GM19324 (cell line): ENCODE data around the gene PPM1L.

ENCODE experiments used
- ATAC-seq: cut with Tn5 transposase; IDR thresholded peaks from one replicate; pipeline ENCODE4 v1.9.1; 2021; ENCODE audit warnings: mild to moderate bottlenecking, moderate library complexity; ENCODE audit not compliant: unreplicated experiment, low FRiP score

Gene PPM1L

GRCh38 chr3:161070980-161071663, 315.1 kb downstream of the PPM1L start:
- no peak for ATAC-seq

- ATAC-seq = no peak
Observed at GRCh38 chr3:161072211-161072621, 316.2 kb downstream of the PPM1L start.

GRCh38 chr3:161072751-161073150, 316.7 kb downstream of the PPM1L start:
- ATAC-seq = no peak

GRCh38 chr3:161073181-161073580, 317.1 kb downstream of the PPM1L start:
- ATAC-seq = no peak

DNA sequence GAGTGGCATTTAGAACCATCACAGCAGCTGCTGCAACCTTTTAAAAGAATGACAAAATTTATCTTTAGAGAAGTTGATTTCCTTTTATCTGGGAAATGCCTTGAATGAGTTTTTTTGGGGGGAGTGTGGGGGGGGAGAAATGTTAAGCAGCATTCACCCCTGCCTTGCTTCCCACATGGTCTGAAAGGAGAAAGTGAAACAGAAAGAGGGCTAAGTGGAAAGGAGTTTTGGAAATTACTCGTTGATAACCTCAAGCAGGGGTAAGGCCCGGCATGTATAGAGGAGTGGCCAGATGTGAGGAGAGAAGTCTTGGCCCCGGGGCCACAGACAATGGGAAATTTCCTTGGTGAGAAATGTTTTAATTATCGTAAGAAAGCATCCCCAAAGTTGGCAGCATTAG, 325.6 kb downstream of the PPM1L start:
- ATAC-seq = peak; percentile 62

DNA sequence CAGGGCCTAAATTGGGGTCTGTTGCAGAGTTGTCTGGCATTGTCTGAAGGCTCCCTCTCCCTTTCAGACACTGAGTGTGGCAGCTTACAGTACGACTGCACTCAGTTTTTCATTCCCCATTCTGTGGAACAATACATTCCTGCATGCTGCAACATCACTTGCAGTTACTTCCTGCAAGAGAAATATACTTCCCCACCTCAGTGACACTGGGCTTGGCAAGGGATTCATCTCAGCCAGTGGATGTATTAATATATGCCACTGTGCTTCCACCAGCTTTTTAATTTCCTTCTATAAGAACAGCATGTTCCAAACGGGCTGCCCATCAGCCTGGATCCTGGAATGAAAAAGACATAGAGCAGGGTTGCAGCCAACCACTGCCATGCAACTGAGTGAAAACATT, 326.0 kb downstream of the PPM1L start:
- ATAC-seq = peak; percentile 13

GRCh38 chr3:161083131-161083530, 327.1 kb downstream of the PPM1L start:
- no peak for ATAC-seq

DNA sequence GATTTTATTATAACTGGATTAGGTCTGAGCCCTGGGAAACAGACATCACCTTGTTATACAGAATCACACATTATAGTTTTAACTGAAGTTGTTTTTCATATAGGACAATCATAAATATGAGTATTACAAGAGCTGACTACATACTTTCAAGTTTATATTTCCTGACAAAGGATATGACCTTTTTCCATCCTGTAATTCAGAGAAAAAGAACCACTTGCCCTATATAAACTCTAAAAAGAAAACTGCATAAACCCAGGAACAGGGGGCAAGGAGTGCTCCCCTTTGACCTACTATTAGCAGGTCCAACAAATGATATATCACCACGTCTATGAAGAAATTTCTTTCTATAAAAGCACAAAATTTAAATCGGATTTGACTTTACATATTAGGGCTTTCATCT, 328.2 kb downstream of the PPM1L start:
- no peak for ATAC-seq

- ATAC-seq = no peak
Observed at GRCh38 chr3:161093895-161094294, 337.9 kb downstream of the PPM1L start.

DNA sequence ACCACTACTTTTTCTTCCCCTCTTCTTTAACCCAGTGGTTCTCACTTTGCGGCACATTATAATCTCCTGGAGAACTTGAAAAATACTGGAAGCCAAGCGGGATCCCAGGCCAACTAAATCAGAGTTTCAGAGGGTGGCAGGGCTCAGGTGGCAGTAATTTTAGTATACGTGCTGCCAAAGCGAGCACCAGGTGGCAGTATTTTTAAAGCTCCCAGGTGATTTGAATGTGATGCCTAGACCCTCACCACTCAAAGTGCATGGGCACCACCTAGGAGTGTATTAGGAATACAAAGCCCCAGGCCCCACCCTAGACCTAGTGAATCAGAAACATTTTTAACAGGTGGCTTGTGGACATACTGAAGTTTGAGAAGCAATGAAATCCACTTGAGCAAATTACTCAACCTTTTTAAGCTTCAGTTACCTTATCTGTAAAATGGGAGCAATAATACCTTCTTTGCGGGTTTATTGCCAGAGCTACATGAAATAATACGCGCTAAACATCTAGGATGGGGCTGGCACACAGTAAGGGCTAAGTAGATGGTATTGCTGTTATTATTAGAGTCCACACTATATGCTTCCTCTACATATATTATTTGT, 340.8 kb downstream of the PPM1L start:
- no peak for ATAC-seq

DNA sequence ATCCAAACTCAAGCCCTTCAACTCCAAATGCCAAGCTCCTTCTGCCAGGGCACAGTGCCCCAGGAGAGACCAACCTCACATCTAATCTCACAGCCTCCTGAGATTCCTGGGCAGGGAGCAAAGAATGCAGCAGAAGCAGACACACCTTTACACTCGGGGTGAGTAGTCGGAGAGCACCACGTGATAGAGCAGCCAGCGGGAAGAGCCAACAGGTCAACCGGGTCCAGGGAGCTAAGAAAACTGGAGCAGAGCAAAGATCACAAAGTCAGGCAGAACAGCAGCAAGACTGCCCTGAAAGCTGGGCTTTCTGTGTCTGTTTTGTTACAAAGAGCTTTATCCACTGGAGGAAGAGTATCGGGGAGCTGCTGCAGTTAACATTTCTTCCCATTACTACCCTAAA, 345.0 kb downstream of the PPM1L start:
- no peak for ATAC-seq

- no peak for ATAC-seq
Observed at GRCh38 chr3:161101609-161102008, 345.6 kb downstream of the PPM1L start.

GRCh38 chr3:161103776-161104385, 347.9 kb downstream of the PPM1L start:
- ATAC-seq = no peak

DNA sequence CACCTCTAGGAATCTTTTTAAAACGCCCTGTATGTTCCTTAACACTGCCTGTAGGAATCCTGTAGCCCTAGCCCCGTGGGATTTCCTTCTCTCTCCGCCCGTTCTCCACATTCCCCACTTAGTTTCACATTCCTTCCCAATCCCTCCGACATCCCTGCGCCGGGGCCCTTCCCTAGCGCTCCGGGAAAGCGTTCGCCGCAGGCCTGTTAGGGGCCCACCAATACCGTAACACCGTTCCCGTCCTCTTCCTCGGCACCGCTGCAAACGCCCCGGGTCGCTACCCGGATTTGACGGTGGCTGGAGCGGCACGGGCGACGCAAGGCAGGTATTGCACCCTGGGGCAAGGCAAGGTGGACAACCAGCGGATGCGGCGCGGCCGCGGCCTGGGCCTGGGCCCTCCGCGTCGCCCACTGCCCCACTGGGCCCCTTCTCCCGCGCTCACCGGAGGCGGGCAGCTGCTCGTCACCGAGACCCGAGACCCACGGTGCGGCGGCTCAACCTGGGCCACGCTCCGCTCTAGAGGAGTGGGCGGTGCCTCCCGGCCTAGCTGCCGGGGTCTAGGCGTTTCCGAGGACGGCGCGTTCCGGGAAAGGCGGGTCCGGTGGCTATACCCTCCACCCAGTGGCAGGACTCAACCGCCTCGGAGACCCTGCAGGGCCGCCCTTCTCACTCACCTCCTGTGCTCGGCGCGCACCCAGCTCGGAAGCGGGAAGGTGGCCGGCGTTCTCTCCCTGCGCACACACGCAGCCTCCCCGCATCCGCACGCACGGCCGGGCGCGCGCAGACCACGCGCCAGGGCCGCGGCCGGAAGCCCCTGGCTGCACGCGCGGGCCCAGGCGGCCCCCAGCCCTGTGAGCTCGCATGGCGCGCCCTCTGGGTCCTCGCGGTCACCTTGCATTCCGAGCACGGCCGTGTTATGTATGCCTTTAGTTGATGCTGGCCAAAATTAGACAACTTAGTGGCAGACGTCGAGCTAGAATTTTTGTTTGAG, 348.8 kb downstream of the PPM1L start, which contains the start of gene B3GALNT1:
Gene B3GALNT1, minus strand, starts transcription at position 789 of the 991 bp plus-strand sequence. CDS start 18,595 bp downstream, outside the sequence.
- ATAC-seq = peak; percentile 88

DNA sequence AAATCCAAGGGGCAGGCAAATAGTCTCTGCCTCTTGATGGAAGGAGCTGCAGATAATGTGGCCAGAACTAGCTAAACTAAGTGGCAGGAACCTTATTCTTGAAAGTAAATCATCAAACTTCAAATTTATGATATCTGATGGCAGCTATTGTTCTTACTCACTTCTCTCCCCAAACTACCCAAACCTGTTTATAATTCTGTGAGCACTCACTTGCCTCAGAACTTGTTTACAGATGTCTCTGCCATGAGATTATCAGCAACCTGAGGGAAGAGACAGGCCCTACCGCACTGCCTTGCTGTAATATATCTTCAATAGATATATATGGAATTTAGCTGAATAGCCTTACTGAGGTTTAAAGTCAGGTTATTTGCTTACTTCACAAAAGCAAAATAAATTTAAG, 351.3 kb downstream of the PPM1L start:
- ATAC-seq = no peak

GRCh38 chr3:161108840-161109239, 352.8 kb downstream of the PPM1L start:
- ATAC-seq = no peak

GRCh38 chr3:161117646-161118045, 361.6 kb downstream of the PPM1L start:
- no peak for ATAC-seq

DNA sequence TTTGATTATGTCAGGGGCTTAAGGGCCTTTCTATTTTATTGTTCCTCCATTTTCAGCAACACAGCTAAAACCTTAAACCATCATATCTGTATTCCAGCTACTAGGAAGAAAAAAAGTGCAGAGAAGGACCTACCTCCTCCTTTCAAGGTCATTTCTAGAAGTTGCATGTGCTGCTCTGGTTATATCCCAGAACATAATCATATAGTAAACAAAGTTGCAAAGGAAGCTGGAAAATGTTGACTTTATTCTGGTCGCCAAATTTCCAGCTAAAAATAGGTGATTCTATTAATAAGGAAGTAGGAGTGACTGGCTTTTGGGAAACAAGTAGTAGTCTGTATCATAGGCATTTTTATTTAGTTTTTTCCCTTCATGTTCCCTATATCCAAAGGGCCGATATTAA, 370.5 kb downstream of the PPM1L start:
- no peak for ATAC-seq
